Right lung (tissue), 5 donors: Measurements from ENCODE around the gene ECE1. TPM values are rescaled to one million over a fixed set of nuclear protein-coding genes. Genes with fewer than 3 reads are reported as not detected.
"Not testable (repeated sequence)": the region's sequence is repeated elsewhere in the genome, so short reads cannot be mapped to it uniquely, and the experiment has no call there.

Source experiments
- DNase-seq, 2 donors: peaks; one replicate each; pipeline ENCODE4 v3.0.0-alpha.2; 2013
- polyA plus RNA-seq, 5 donors: library from polyadenylated mRNA; unstranded; fragments of 120-200 nt; gene quantifications; one replicate each; pipeline versions ENCODE4 v1.2.1 to v1.2.3, GENCODE V29; 2013; ENCODE audit warnings: inconsistent platforms in 1 of 5, low replicate concordance in 1 of 5; ENCODE audit not compliant: insufficient read length in 5 of 5, insufficient read depth in 1 of 5

Gene ECE1
- polyA plus RNA-seq, 5 donors: 62.3 to 85.2 (median 80.4) TPM

- no peak for DNase-seq
These were observed 100.8 kb downstream of the ECE1 start for GRCh38 chr1:21189421-21189820.

GRCh38 chr1:21188235-21188634 is 102.0 kb downstream of the ECE1 start:
- DNase-seq: no peak

- no peak for DNase-seq
These were observed 105.0 kb downstream of the ECE1 start for GRCh38 chr1:21185221-21185731.

GRCh38 chr1:21184276-21184675 is 106.0 kb downstream of the ECE1 start:
- no peak for DNase-seq

- no peak for DNase-seq
These were observed 108.0 kb downstream of the ECE1 start for GRCh38 chr1:21182181-21182731.

- DNase-seq: not testable (repeated sequence)
These were observed 112.0 kb downstream of the ECE1 start for GRCh38 chr1:21178271-21178670.

- DNase-seq: peak; percentile 99
These were observed 113.4 kb downstream of the ECE1 start, which contains the start of gene EIF4G3 for GRCh38 chr1:21176586-21177555. EIF4G3 (minus strand) TSS chr1:21176897; CDS start chr1:21002742, 174,155 bp downstream.

- DNase-seq: no peak
These were observed 114.3 kb downstream of the ECE1 start for GRCh38 chr1:21175670-21176581.

- DNase-seq: no peak
These were observed 115.0 kb downstream of the ECE1 start for GRCh38 chr1:21175324-21175669.

GRCh38 chr1:21174654-21175323 is 115.5 kb downstream of the ECE1 start:
- no peak for DNase-seq

GRCh38 chr1:21174230-21174629 is 116.0 kb downstream of the ECE1 start:
- DNase-seq: no peak

GRCh38 chr1:21173096-21173495 is 117.2 kb downstream of the ECE1 start:
- DNase-seq: not testable (repeated sequence)

- DNase-seq: not testable (repeated sequence)
These were observed 119.4 kb downstream of the ECE1 start for GRCh38 chr1:21170837-21171236.

- no peak for DNase-seq
These were observed 121.8 kb downstream of the ECE1 start for GRCh38 chr1:21168444-21168843.

Other genes starting within 250 kb of the ECE1 start
- 10 to 100 TPM; 46.6 to 70.3 (median 63.5) TPM for gene EIF4G3, start 113.6 kb downstream of the ECE1 start, polyA plus RNA-seq
- 10 to 100 TPM; 11.4 to 23.3 (median 19.2) TPM for gene NBPF3, start 149.7 kb upstream of the ECE1 start, polyA plus RNA-seq
- 1 to 10 TPM; 1.0 to 2.2 (median 1.7) TPM for gene ALPL, start 219.0 kb upstream of the ECE1 start, polyA plus RNA-seq